NCI-H82 treated with DMSO at 0.1 percent for 48 hours (cell line): Measurements from ENCODE around the gene AK9.
A peak's percentile ranks its signal among the peaks of the same experiment; 100 is the strongest.
"Not testable (repeated sequence)": the region's sequence is repeated elsewhere in the genome, so short reads cannot be mapped to it uniquely, and the experiment has no call there.

Source experiments
- DNase-seq: peaks from one replicate; lab custom pipeline; 2025; ENCODE audit not compliant: unreplicated experiment; lab: John Stamatoyannopoulos, UW

The AK9 gene

DNA sequence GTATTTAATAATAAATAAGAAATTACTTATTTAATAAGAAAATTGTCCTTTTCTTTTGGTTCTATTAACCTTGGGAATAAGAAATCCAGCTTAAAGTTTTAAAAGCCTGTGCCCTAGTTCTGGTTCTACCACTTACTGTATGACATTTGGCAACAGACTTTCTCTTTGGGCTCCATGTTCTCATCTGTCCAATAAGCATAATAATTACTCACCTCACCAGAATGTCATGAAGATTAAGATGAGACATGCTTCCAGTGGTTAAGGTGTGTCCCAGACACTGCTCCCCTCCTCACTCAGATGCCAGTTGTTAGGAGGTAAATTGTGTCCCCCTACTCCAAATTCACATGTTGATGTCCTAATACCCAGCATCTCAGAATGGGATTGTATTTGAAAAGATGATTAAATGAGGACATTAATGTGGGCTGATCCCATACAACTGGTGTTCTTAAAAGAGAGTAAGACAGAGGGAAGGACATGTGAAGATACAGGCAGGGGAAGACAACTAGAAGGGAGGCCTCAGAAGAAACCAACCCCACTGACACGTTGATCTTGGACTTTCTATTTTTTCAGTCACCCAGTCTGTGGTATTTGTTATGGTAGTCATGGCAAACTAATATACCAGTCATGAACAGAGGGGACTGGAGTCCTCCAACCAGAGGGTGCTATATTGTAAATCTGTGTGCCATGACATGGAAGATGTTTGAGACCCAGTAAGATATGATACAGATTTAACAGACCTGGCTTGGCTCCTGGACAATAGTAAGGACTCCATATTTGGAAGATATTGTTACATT is 229.1 kb downstream of the AK9 start:
- no peak for DNase-seq

DNA sequence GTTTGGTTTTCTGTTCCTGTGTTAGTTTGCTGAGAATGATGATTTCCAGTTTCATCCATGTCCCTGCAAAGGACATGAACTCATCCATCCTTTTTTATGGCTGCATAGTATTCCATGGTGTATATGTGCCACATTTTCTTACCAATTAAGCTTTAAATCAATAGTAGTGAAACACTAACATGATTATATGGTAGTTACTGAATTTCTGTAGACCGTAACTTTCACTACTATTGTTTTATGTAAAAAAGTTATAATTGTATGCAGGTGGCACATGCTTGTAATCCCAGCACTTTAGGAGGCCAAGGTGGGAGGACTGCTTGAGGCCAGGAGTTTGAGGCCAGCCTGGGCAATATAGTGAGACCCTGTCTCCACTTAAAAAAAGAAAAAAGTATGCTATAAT is 229.8 kb downstream of the AK9 start:
- DNase-seq, result not testable (repeated sequence)

DNA sequence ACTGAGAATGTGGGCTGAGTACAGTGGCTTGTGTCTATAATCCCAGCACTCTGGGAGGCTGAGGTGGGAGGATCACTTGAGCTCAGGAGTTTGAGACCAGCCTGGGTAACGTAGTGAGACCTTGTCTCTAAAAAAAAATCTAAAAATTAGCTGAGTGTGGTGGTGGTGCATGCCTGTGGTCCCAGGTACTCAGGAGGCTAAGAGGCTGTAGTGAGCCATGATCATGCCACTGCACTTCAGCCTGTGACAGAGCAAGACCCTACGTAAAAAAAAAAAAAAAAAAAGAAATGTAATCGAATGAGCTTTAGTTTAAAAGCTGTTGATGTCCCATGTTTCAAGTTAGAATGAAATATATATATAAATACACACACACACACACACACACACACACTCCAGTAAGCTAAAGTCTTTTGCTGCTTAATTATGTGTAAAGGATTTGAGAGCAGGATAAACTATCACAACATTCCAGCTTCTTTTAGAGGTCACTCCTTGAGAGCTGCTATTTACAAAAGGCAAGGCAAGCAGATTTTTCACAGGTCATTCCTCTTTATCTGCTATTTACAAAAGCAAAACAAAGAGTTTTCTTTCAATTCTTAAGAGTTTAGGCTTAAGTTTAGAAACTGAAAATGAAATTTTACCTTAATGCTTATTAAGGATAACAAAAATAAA is 230.7 kb downstream of the AK9 start:
- DNase-seq, result no peak

DNA sequence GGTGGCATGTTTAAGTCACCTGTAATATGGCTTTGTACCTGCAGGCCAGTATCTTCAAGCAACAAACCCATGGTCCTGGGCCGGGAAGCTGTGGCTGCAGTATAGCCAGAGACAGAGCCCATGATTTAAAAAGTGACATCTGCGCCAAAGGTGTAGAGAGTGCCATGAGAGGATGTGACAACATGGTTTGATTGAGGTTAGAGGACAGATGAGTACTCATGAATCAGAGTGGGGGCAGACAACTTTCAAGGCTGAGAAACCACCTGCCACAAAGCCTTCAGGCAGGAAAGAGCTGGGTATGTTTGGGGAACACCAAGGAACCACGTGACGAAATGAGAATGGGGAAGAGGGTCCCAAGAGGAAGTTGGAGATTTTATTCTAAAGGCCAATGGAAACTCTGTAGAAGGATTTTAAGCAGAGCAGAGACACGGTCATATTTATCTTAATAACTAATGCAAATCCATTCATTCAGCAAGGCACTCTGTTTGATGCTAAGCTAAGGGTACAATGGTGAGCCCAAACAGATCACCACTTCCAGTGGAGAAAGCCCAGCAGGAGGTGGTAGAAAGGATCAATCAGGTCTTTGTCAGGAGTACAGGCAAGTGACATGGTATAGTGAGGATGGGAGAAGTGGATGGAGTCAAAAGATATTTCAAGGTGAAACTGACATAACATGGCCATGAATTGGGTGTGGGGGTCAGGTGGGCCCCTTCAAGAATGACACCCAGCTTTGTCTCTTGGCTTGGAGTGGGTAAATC is 232.0 kb downstream of the AK9 start:
- no peak for DNase-seq

DNA sequence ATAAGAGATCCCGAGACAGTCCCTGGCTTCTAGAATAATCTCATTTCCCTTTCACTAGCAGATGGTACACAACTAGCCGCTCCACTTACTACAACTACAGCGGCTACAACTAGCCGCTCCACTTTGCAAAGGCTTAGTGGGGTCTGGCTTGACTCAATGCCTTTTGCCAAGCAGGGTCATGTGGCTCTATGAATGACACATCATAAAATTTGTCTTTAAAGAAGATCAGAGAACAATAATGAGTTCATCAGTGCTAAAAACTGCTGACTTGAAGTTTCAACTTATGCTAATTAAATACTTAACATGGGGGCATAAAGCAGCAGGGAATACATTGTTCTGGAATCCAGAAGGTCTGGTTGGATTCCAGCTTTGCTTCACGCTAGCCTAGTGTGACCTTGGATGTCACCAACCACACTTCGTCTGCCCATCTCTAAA is 233.4 kb downstream of the AK9 start:
- DNase-seq, result peak; percentile 11

DNA sequence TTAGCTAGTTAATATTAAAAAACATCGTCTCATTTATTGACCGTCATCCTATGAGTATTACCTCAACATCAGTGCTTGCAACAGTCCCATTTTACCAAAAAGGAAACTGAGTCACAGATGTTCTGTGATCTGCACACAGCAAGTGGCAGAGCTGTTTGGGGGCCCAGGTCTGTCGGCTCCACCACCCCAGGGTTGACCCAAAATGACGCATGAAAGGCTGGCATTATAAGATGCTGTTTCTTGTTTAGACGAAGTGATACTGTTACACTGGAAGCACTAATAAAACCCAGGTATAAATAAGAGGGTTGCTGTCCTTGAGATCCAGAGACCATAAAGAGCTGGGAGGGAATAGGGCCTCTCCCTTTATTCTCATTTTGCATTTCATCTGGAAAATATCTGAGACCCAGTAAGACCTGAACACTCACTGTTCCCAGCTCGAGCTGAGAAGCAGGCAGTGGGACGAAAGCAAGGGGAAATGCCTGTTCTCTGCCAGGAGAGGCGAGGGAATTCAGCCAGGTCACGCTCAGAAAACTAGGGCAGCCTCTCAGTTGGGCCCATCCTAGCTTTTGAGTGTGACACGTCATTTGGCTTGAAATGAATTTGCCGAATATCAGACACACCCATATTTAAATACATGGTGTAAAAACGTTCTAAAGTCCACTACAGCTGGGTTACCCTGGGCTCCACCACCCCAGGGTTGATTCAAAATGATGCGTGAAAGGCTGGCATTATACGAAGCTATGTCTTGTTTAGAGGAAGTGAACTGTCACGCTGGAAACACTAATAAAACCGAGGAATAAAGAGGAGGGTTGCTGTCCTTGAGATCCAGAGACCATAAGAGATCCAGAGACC is 234.1 kb downstream of the AK9 start:
- DNase-seq, result no peak

DNA sequence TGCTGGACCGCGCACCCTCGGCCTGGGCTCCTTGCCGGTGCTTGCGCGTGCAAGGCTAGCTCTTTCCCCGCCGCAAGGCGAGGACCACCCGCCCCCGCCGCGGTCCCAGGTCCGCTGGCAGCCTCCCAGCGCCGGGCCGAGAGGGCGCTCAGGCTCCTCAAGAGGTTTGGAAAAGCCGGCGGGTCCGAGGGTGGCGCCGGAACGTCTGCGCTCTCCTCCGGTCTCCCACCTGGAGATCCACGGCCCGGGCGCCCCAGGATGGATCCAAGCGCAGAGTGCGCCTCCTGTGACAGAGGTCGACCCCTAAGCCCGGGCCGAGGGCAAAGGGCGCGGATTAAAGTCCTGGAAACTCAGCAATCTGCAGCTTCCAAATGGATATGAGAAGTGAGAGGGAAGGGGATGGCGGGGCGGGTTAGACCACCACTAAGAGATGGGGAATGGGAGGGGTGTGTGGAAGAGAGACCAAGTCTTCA is 234.9 kb downstream of the AK9 start:
- DNase-seq, result no peak

DNA sequence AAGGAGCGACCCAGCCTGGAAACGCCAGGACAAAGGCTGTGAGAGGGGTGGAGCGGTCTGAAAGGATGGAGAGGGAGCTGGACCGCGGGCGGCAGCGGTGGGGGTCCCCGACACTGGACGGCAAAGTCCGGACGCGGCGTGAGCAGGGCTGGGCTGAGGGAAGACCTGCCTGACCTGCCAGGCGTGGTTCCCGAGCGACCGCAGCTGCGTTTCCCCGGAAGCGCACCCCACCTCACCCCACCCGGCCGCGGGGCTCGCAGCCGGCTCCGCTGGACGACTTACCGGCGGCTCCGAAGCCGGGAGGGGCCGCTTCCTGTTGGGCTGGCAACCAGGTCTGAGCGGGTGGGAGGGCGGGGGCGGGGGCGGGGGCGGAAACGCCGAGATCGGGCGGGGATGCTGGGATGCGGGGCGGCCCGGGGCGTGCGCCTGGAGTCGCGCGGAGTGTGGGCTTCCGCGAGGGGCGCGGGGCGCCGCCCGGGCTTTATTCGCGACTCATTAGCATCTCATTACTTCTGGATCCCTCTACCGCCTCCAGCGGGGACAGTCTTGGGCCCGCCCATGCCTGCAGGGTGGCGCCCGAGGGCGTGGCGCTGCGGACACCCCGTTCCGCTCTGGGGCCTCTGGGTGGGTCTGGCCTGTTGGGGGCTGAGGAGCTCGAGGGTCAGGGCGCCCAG is 235.4 kb downstream of the AK9 start, which contains the start of gene MICAL1:
TSS of gene MICAL1 (minus strand) at position 336 of the 674 bp plus-strand sequence. CDS start 1,576 bp downstream, outside the sequence.
- DNase-seq, result peak; percentile 51

DNA sequence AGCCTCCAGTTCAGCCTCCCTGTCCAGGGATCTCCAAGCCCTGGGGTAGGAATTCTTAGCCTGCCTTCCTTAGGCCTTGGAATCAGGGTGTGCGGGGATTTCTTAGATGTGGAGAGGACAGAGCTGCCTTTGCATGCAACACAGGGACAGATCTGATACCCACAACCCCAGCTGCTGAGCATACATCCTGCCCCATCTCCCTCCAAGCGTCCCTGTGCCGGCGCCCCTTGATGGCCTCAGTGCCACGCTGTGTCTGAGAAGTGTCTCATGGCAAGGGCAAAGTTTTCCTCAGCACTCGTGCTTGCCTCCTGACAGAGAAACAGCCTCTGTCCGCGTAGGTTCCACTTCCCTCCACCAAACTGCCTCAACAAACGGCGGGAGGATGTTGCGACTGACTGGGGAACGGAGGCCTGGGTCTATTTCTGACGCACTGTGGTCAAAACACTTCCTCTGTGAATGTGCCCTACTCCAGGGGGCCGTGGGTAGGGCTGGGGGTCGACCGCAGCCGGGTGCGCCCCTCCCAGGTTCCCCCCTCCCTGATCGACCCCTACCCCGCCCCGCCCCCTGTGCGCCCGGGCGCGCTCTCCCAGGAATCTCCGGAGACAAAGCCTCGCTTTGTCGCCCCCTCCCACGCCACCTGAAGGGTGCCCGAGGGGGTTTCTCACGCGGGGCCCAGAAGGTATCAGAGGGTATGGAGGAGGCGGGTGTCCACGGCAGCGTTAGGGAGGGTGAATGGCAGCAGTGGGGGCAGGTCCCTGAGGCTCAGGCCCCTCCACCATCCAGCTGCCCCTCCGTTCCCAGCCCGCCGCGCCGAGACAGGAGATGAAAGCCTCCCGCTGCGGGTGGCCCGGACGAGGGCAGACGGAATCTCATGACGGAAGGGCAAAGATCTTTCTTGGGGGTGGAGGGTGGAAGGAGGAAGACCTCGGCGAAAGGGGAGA is 236.2 kb downstream of the AK9 start:
- no peak for DNase-seq

DNA sequence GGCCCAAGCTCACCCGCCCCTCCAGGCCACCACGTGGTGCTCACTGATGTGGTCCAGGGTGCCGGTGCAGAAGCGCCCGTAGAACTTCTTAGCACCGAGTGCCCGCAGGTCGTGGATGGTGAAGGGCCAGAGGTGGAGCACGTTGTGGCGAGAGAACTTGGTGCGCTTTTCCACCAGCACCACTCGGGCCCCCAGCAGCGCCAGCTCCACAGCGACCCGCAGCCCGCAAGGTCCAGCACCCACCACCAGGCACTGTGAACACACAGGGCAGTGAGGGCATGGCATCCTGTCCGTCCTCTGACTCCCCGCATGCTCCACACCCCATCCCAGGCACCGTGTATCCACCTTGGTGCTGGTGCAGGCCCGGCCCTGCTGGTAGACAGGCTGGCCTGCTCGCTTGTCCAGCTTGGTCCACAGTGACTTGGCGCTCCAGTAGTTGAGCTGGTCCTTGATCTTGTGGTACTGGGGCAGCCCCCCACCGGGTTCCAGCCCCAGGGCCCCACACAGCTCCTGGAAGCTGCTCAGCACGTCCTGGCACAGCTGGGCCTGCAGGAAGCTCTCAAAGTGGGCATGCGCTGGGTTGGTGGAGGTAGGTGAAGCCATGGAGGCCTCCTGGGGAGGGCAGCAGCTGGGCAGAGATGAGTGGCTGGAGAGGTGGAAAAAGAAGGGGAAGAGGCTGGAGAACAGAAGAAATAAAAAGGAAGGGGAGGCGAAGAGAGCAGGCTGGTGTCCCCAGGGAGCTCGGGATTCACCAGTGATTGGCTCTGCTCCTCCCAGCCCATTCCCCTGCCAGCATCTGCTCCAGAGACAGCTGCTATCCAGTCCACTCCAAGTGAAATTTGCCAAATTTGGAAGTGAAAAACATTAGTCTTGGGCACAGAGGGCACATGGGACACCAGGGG is 237.2 kb downstream of the AK9 start:
- DNase-seq, result no peak

DNA sequence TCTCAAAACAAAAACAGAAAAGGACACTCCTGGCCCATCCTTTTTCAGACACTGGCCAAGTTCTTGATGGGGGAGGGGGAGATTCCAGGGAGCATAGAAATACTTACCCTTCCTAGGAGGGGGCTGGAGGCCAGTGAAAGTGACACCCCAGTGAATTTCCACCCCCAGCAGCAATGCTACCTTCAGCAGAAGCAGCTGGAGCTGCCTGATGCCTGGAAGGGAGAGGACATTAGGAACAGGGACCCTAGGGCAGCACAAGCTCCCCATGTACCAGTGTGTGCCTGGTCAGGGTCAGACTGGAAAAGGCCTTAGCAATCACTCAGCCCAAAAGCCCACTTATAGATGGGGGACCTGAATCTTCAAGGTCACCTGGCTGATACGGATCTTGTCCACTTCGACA is 237.8 kb downstream of the AK9 start:
- no peak for DNase-seq

DNA sequence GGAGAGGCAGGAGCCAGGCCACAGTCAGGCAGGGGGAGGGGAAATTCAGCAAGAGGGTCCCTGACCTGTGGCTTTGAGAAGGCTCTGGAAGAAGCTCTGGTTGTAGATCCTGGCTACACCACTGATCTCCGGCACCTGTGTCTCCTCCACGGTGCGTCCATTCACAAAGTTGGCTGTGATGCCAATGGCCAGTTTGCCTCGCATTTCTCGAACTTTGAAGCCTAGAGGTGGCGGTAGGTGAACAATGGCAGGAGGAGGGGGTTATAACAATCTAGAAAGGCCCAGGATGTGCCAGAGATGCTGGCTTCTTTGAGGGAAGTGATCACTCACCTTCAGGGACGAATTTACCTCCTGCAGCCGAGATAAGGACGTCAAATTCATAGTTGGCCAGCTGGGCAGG is 238.8 kb downstream of the AK9 start:
- DNase-seq, result no peak

DNA sequence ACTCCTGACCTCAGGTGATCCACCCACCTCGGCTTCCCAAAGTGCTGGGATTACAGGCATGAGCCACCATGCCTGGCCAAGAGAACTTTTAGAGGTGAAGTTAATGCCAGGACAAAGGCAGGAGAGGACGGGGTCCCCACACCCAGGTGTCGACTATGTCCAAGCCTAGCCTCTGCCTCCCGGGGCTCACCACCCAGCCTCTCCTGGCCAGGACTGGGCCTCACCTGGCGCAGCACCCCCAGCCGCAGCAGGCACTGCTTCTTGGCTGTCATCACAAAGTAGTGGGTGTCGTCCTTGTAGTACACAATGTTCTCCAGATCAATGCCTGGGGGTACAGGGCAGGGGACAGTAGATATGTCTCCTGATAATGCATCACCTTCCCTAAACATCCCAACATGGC is 239.6 kb downstream of the AK9 start:
- DNase-seq, result no peak

DNA sequence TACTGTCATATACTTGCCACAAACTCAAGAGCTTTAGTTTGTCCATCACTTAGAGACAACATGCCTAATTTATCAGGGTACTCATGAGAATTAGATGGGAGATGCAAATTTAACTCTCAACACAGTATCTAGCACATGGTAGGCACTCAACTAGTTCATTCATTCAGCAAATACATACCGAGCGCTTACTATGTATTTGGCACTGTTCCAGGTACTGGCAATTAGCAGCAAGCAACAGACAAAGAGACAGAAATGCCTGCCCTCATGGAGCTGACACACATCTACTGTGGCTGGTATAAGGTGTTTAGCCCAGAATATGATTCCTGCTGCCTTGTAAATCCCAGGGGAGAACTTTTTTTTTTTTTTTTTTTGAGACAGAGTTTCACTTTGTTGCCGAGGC is 240.2 kb downstream of the AK9 start:
- no peak for DNase-seq

DNA sequence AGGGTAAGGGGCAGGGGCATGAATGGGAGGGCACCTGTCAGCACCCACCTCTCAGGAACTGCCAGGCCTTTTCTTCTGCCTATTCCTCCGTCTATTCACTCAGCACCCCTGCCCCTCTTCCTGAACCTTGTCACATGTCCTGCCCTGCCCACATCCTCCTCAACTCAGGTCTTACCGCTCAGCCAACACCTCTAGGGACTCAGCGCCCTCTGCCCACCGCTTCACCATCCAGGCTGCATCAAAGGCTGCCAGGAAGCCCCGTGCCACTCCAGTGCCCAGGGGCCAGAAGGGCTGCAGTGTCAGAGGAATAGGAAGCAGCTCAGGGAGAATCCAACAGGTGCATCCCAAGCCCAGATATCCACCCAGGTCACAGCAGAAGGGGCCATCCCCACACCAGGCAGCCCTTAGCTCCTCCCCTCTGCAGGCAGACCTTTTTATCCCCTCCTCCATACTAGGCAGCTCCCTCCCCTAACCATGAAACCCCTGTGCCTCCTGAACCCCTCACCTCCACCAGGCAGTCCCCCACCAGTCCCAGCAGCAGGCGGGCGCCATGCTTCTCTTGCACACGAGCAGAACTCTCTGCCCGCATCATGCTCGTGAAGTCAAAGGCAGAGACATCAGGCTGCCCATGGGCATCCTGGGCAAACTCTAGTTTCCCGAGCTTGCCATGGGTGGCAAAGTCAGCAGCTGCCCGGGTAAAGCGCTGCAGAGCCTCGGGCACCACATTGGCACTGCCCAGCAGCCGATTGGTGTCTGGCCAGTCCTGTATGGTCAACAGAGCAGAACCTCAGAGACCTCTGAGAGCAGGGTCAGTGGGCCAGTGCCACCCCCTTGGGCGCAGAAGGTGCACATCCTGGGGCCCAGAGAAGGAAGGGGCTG is 241.0 kb downstream of the AK9 start:
- no peak for DNase-seq

DNA sequence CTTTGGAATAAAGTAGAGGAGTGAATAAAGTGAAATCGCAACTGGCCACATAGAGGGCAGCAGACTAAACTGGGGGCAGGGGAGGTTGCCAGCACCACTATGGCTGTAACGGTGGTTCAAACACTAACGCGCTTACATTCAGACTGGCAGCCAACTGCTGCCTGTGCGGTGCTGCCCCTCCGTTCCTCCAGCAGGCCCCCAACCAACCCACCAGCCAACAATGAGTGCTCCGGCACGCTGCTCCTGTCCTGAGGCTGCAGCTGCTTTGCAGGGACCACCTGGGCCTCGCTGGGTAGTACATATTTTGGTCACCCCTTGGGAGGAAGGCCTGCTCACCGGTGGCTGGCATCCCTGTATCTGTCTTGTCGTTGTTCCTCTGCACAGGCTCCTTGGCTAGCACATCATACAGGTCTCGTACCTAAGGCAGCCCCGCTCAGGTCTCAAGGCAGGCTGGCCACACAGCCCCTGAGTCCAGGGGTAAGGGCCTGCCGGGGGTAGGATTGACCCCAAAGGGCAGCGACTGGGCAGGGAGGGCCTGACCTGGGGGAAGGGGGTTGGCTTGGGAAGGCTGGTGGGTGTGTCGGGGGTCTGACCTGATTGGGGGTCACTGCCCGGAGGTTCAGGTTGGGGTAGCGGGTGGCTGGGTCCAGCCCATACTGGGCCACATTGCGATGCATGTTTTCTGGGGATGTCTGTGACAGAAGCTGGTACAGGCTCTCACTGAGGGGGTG is 241.8 kb downstream of the AK9 start:
- DNase-seq, result no peak
